Left ventricle myocardium inferior (tissue), 1 donor: ENCODE data around the gene PRDX2. TPM values are rescaled to one million over a fixed set of nuclear protein-coding genes. Genes with fewer than 3 reads are reported as not detected.
"Not testable (repeated sequence)": the region's sequence is repeated elsewhere in the genome, so short reads cannot be mapped to it uniquely, and the experiment has no call there.

Source experiments
- DNase-seq: peaks from one replicate; pipeline ENCODE4 v3.0.0-alpha.2; 2020
- H3K27ac ChIP-seq: fragments of 200-600 bp; replicated peaks from 2 replicates; pipeline ENCODE4 v1.8.0; 2021
- H3K27me3 ChIP-seq: fragments of 200-600 bp; 2 replicates; pipeline ENCODE4 v1.8.0; 2021; ENCODE audit warnings: low read depth
- H3K36me3 ChIP-seq: fragments of 200-600 bp; 2 replicates; pipeline ENCODE4 v1.8.0; 2021
- H3K4me1 ChIP-seq: fragments of 200-600 bp; 2 replicates; pipeline ENCODE4 v1.8.0; 2021
- H3K4me3 ChIP-seq: fragments of 200-600 bp; 2 replicates; pipeline ENCODE4 v1.8.0; 2021; ENCODE audit warnings: mild to moderate bottlenecking, moderate library complexity
- H3K9me3 ChIP-seq: fragments of 200-600 bp; replicated peaks from 2 replicates; pipeline ENCODE4 v1.8.0; 2021
- CTCF ChIP-seq: fragments of 200-600 bp; IDR thresholded peaks from 2 replicates; pipeline ENCODE4 v1.8.0; 2021; ENCODE audit warnings: antibody characterized with exemption, mild to moderate bottlenecking, borderline replicate concordance
- intact Hi-C: fragments of 100-400 bp; cut with micrococcal nuclease; formaldehyde crosslinking; loops from one replicate; pipeline ENCODE4 v1.11.0; 2022
- total RNA-seq: library from RNA; stranded (reverse); fragmentation: NEBNext Ultra II Directional; extraction: Animal tissue kit (Norgen Biotek cat#: 25700); gene quantifications from one replicate; pipeline ENCODE4 v1.2.1, GENCODE V29; 2021
- donor health status: DM: no; HTN: yes; CAD: no; lungs with severe emphysema.

Gene PRDX2
- total RNA-seq, 1 donor from 2014 or later, result 700 TPM

GRCh38 chr19:12800466-12800770 is 1.2 kb downstream of the PRDX2 start:
- TF ChIP-seq CTCF, result no peak
- Histone ChIP-seq H3K36me3 (peaks cover 38% of the 10 kb centered on the region), H3K27ac (peak overlapping the region; percentile 93), H3K4me3 (peak overlapping the region; percentile 98), H3K9me3 (no peaks in the 10 kb centered on the region), H3K4me1 (peaks cover 40% of the 10 kb centered on the region), H3K27me3 (no peaks in the 10 kb centered on the region)
- intact Hi-C loops, result no loop called here
- no peak for DNase-seq

GRCh38 chr19:12799742-12800465 is 1.7 kb downstream of the PRDX2 start:
- peaks cover 40% of the 10 kb centered on the region for H3K4me1 ChIP-seq
- H3K27me3 ChIP-seq, result no peaks in the 10 kb centered on the region
- peak overlapping the region; percentile 93 for H3K27ac ChIP-seq
- DNase-seq, result no peak
- H3K9me3 ChIP-seq, result no peaks in the 10 kb centered on the region
- H3K4me3 ChIP-seq, result peak overlapping the region; percentile 98
- no peak for TF ChIP-seq CTCF
- intact Hi-C loops, result no loop called here
- H3K36me3 ChIP-seq, result peaks cover 38% of the 10 kb centered on the region

- Histone ChIP-seq H3K4me1 (peaks cover 60% of the 10 kb centered on the region), H3K36me3 (peaks cover 38% of the 10 kb centered on the region)
- intact Hi-C loops, H3K27me3 ChIP-seq, DNase-seq, H3K4me3 ChIP-seq, H3K9me3 ChIP-seq, H3K27ac ChIP-seq: not testable (repeated sequence)
Observed at GRCh38 chr19:12797607-12798006, 4.0 kb downstream of the PRDX2 start.

- TF ChIP-seq CTCF, result no peak
- intact Hi-C loops, result no loop called here
- peaks cover 60% of the 10 kb centered on the region for H3K4me1 ChIP-seq
- no peak overlapping the region for H3K4me3 ChIP-seq
- DNase-seq, result no peak
- H3K9me3 ChIP-seq, result no peaks in the 10 kb centered on the region
- H3K36me3 ChIP-seq, result peaks cover 38% of the 10 kb centered on the region
- peak overlapping the region; percentile 96 for H3K27ac ChIP-seq
- no peaks in the 10 kb centered on the region for H3K27me3 ChIP-seq
Observed at GRCh38 chr19:12797141-12797587, 4.4 kb downstream of the PRDX2 start.

GRCh38 chr19:12796146-12797071 is 5.2 kb downstream of the PRDX2 start:
- Histone ChIP-seq H3K4me3 (peak overlapping the region; percentile 20), H3K9me3 (no peaks in the 10 kb centered on the region), H3K27ac (peak overlapping the region; percentile 96), H3K27me3 (no peaks in the 10 kb centered on the region), H3K4me1 (peaks cover 60% of the 10 kb centered on the region), H3K36me3 (peaks cover 38% of the 10 kb centered on the region)
- intact Hi-C loops, result no loop called here
- peak; percentile 97 for TF ChIP-seq CTCF
- DNase-seq, result peak; percentile 59
